HG03521 (cell line): ENCODE measurements around the gene KCNMA1.

Experiments used
- ATAC-seq: cut with Tn5 transposase; IDR thresholded peaks from one replicate; pipeline ENCODE4 v1.9.1; 2021; ENCODE audit warnings: mild to moderate bottlenecking, moderate library complexity; ENCODE audit not compliant: unreplicated experiment

Gene KCNMA1

DNA sequence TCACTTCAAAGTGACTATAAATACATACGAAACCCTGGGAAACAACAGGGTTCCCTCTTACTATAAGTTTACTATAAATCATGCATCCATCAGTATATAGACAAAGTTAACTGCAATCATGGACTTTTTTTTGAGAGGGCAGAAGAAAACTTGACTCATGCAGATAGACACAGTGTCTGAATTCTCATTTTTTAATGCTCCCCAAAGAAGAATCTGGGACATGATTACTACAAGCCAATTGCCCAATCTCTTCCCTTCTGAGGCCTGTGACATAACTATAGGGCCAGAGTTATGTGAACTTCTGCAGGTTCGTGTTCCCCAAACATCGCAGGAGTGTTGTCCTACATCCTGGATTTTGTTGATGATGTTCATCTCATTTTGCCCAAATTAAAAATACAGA lies 376.5 kb downstream of the KCNMA1 start:
- no peak for ATAC-seq

- no peak for ATAC-seq
Observed at GRCh38 chr10:77259171-77259874, 378.3 kb downstream of the KCNMA1 start.

DNA sequence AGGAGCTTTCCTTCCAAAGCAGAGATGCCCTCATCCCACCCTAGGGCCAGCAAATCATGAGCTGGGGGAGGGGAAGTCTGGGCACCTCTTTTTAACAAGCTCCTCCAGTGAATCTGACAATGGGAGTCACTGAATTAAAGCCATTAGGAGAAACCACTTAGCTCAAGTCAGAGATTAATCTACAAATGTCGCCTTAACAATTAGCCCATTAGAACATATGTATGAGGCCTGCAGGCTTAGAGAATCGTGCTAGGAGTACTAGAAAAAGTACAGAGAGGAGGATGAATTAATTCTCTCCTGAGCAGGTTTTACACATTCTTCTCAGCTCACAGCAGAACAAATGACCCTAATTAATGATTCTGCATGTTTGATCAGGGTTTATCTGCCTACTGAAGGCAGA lies 381.3 kb downstream of the KCNMA1 start:
- ATAC-seq: no peak

GRCh38 chr10:77253556-77254064 lies 384.0 kb downstream of the KCNMA1 start:
- no peak for ATAC-seq

- ATAC-seq: no peak
Observed at GRCh38 chr10:77253147-77253545, 384.5 kb downstream of the KCNMA1 start.

- no peak for ATAC-seq
Observed at GRCh38 chr10:77252380-77253146, 385.0 kb downstream of the KCNMA1 start.

- no peak for ATAC-seq
Observed at GRCh38 chr10:77251297-77252013, 386.2 kb downstream of the KCNMA1 start.

DNA sequence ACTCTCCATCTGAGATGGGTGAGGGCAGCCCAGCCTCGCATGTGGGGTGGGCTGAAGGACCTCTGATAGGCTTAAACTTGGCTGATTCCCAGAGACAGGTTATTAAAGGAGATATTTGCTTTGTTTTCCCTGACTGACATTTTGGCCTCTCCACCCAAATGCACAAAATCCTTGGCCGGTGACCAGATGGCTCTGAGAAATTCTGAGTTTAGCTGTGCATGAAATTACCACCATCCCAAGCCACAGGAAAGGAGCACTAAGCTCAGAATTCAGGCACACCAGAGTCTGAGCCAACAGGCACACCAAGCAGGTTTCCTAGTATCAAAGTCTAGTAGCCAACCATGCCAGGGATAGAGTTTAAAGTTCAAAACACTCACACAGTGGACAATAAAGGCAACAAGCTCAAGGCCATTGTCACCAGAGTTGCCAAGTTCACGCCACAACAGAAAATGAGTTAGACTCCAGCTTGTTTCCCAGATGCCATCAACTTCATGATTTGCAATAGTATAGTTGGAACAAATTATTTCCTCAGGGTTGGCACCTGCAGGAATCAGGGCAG lies 387.6 kb downstream of the KCNMA1 start:
- no peak for ATAC-seq

- ATAC-seq: no peak
Observed at GRCh38 chr10:77248104-77248790, 389.4 kb downstream of the KCNMA1 start.

GRCh38 chr10:77247031-77247990 lies 390.3 kb downstream of the KCNMA1 start:
- no peak for ATAC-seq

GRCh38 chr10:77245953-77246352 lies 391.7 kb downstream of the KCNMA1 start:
- no peak for ATAC-seq

GRCh38 chr10:77244746-77245145 lies 392.9 kb downstream of the KCNMA1 start:
- ATAC-seq: no peak

- no peak for ATAC-seq
Observed at GRCh38 chr10:77244286-77244685, 393.3 kb downstream of the KCNMA1 start.

GRCh38 chr10:77241350-77241725 lies 396.3 kb downstream of the KCNMA1 start:
- ATAC-seq: no peak

DNA sequence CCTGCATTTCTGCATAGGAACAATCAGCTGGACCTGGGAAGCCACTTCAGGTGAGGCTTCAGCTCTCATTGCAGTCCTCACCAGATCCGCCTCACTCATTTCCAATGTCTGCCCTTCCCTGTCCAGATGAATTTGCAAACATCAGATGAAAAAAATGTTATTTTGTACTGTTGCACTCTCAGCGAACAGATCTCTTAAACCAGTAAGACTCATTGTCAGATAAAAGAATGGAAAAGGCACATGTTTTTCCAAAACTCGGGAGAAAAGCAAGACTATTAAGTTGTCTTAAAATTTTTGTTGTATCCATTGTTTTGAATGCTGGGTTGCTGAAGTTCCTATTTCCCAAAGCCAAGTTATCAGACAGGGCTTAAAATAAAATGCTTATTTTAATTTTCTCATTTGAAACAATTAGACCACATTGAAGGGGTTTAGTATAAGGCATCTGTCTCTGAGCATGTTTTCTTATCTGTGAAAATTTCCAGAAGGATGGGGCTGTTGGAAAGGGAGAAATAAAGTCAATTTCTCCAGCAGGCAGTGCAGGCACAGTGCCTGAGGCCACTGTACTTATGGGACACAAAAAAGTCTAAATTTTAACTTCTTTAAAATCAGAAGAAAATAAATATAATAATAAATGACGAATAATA lies 396.8 kb downstream of the KCNMA1 start:
- ATAC-seq: no peak

DNA sequence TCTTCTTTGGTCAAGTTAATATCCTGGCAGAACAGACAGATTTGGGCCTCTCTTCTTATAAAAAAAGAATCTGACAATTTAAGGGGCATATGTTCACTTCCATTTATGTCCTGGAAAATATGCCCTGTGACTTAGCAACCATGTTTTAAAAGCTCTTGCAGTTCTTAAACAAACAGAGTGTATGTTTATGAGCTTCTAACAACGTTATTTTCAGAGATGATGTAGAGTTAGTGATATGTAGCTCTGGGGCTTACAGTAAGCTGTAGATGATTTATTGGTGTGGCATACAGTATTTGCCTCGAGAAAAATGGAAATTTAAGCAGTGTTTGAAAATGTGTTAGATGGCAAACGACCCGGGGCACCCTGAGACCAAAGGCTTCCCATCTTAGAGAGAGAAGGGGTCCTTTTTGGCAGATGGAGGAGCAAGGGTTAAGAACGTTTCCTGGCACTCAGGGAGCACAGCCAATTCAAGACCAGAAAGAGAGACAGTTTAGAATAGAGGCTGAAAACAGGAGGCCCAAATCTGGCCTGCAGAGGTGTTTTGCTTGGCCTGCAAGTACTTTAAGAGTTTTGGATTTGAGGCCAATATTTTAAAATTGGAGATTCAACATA lies 397.5 kb downstream of the KCNMA1 start:
- no peak for ATAC-seq

GRCh38 chr10:77237120-77237519 lies 400.5 kb downstream of the KCNMA1 start:
- ATAC-seq: no peak

DNA sequence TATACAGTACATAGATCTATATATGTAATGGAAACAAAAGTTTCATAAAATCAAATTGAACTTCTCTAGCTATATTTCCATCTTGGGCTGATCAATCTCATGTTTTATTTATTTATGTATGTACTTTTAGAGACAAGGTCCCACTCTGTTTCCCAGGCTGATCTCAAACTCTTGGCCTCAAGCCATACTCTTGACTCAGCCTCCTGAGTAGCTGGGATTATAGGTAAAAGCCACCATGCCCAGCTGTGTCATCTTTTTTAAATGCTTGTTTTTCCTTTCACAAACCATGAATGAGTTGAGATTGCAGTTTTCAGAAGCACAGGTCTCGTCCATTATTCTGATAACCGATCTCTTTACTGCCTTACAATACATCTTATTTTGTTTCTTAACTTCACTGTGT lies 400.9 kb downstream of the KCNMA1 start:
- no peak for ATAC-seq

DNA sequence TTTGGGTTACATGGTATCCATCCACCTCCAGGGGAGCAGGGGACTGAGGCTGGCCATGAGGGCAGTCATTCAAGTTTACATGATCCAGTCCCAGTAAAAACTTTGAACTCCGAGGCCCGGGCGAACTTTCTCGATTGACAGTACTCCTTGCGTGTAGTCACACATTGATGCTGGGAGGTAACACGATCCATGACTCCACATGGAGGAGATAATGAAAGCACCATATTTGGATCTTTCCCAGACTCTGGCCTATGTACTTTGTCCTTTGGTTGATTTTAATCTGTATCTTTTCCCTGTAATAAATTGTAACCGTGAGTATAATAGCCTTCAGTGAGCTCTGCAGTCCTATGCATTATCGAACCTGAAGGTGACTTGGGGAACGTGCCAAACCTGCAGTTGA lies 401.6 kb downstream of the KCNMA1 start:
- no peak for ATAC-seq
